Keratinocyte (primary cell): ENCODE measurements around the gene LPCAT1. TPM values are rescaled to one million over a fixed set of nuclear protein-coding genes. Genes with fewer than 3 reads are reported as not detected.

ENCODE experiments used
- DNase-seq: peaks from one replicate; pipeline ENCODE4 v3.0.0-alpha.2; 2011; ENCODE audit warnings: low read depth, missing footprints, low spot score
- FAIRE-seq: peaks from 2 replicates; lab custom pipeline; 2011; peaks lifted over from hg19 to GRCh38; lab: Jason Lieb, UNC
- H2AFZ ChIP-seq: 2 replicates; pipeline ENCODE4 v1.6.0; 2012; ENCODE audit warnings: low read length, control low read depth, inconsistent platforms; ENCODE audit not compliant: control insufficient read depth
- H3K27ac ChIP-seq: 2 replicates; pipeline ENCODE4 v1.5.1; 2011; ENCODE audit warnings: low read length; ENCODE audit not compliant: control insufficient read depth, insufficient read depth
- H3K27me3 ChIP-seq: 3 replicates; pipeline ENCODE4 v1.6.0; 2011; ENCODE audit warnings: low read length; ENCODE audit not compliant: control insufficient read depth, insufficient read depth; ENCODE audit errors: extremely low read depth
- H3K36me3 ChIP-seq, 2 experiments: 2 replicates in 1 of 2; 3 replicates in 1 of 2; pipeline ENCODE4 v1.5.1; 2011; ENCODE audit warnings: low read length in 2 of 2, mild to moderate bottlenecking in 1 of 2; ENCODE audit not compliant: control insufficient read depth in 2 of 2, insufficient read depth in 2 of 2; ENCODE audit errors: extremely low read depth in 1 of 2
- H3K4me1 ChIP-seq: 3 replicates; pipeline ENCODE4 v1.5.1; 2011; ENCODE audit warnings: low read length; ENCODE audit not compliant: control insufficient read depth, insufficient read depth; ENCODE audit errors: extremely low read depth
- H3K4me2 ChIP-seq: 3 replicates; pipeline ENCODE4 v1.6.0; 2011; ENCODE audit warnings: low read depth, low read length; ENCODE audit not compliant: control insufficient read depth, insufficient read depth; ENCODE audit errors: extremely low read depth
- H3K4me3 ChIP-seq, 3 experiments: fragments of 200-600 bp in 1 of 3; sonication (generic) in 1 of 3; 2 replicates in 2 of 3; 3 replicates in 1 of 3; pipeline ENCODE4 v1.5.1; 2011 to 2016; ENCODE audit warnings: low read length in 3 of 3, mild to moderate bottlenecking in 3 of 3, control low read depth in 2 of 3, inconsistent platforms in 1 of 3, low read depth in 1 of 3, mixed read lengths in 1 of 3, mixed run types in 1 of 3, moderate library complexity in 1 of 3; ENCODE audit not compliant: control insufficient read depth in 2 of 3, insufficient read depth in 2 of 3; ENCODE audit errors: extremely low read depth in 1 of 3
- H3K79me2 ChIP-seq: 2 replicates; pipeline ENCODE4 v1.6.0; 2012; ENCODE audit warnings: low read length; ENCODE audit not compliant: control insufficient read depth, insufficient read depth
- H3K9ac ChIP-seq: 3 replicates; pipeline ENCODE4 v1.6.0; 2011; ENCODE audit warnings: low read length; ENCODE audit not compliant: control insufficient read depth, insufficient read depth; ENCODE audit errors: extremely low read depth
- H3K9me1 ChIP-seq: 3 replicates; pipeline ENCODE4 v1.6.0; 2011; ENCODE audit warnings: low read length; ENCODE audit not compliant: control insufficient read depth, insufficient read depth; ENCODE audit errors: extremely low read depth
- H3K9me3 ChIP-seq: 2 replicates; pipeline ENCODE4 v1.5.1; 2012; ENCODE audit warnings: low read depth, low read length; ENCODE audit not compliant: control insufficient read depth
- H4K20me1 ChIP-seq: 3 replicates; pipeline ENCODE4 v1.6.0; 2011; ENCODE audit warnings: low read length; ENCODE audit not compliant: control insufficient read depth, insufficient read depth; ENCODE audit errors: extremely low read depth
- CTCF ChIP-seq, 3 experiments: IDR thresholded peaks in 1 of 3; conservative IDR thresholded peaks in 1 of 3; optimal IDR thresholded peaks in 1 of 3; 2 replicates in 2 of 3; 3 replicates in 1 of 3; pipeline versions ENCODE3 to v1.5.1; 2011; ENCODE audit warnings: low read length in 3 of 3, mild to moderate bottlenecking in 3 of 3, moderate library complexity in 2 of 3, control low read depth in 1 of 3, inconsistent platforms in 1 of 3; ENCODE audit not compliant: insufficient read depth in 2 of 3; ENCODE audit errors: extremely low read depth in 1 of 3
- EZH2 ChIP-seq: IDR thresholded peaks from one replicate; pipeline ENCODE4 v1.6.1; 2012; ENCODE audit warnings: inconsistent platforms, mild to moderate bottlenecking, low read length, moderate library complexity
- dilution Hi-C: fragments of 300-500 bp; cut with MboI; formaldehyde crosslinking; loops from one replicate; pipeline ENCODE4 v1.7.0; 2020; ENCODE audit warnings: low sequenced_read_pairs; ENCODE audit not compliant: extremely low pct_ligation_motif_present
- polyA plus RNA-seq, 5 experiments: library from polyadenylated mRNA; depleted of rRNA in 3 of 5; stranded (reverse) in 3 of 5; stranded (forward) in 1 of 5; unstranded in 1 of 5; fragments of >200 nt; gene quantifications; 1 replicate in 1 of 5; 2 replicates in 3 of 5; 3 replicates in 1 of 5; pipeline versions ENCODE4 v1.2.1 to v1.2.3, GENCODE V29; 2011 to 2012; ENCODE audit warnings: missing spikeins in 2 of 5, low read depth in 1 of 5, low replicate concordance in 1 of 5

Gene LPCAT1
- polyA plus RNA-seq, 1 donor (not counting 4 experiments of a cell fraction or from before 2014, with no cell fraction given) = 32.9 TPM

DNA sequence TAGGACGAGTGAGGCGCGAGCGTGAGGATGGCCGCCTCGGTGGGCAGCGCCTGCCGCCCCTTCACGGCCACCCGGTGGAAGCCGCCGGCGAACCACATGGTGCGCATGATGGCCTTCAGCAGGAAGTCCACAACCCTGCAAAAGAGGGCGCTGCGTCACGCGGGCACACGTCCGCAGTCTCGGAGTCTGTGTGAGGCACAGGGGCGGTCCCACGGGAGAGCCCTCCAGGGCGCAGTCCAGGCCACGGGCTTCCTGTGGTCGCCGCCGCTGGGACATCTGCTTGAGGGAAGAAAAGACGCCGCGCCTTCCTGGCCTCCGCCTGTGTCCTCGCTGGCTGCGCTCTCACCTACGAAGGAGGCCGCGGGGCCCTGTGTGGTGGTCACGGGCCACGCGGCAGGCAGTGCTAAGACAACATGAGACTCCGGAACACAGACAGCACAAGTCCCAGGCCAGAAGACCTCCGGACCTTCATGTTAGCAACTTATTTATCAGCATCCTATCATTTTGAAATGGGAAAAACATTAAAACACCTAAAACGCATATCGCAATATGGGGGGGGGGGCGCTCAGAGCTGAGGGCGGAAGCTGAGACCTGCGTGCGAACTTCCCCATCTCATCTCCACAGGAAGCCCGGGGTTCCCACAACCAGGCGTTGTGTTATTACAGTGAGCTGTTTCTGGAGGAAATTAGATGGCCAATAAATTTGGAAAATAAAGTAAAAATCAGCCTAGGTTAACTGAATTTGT is 28.8 kb downstream of the LPCAT1 start:
- H3K4me3 ChIP-seq = no peak overlapping the region
- dilution Hi-C loops = no loop called here
- no peak overlapping the region for H3K9ac ChIP-seq
- no peaks in the 10 kb centered on the region for H3K9me3 ChIP-seq
- H3K79me2 ChIP-seq = peaks cover 25% of the 10 kb centered on the region
- no peak for DNase-seq
- H2AFZ ChIP-seq = no peak overlapping the region
- H3K27ac ChIP-seq = no peak overlapping the region
- no peak overlapping the region for H3K4me2 ChIP-seq
- no peak for FAIRE-seq
- H3K36me3 ChIP-seq = peaks cover 9 to 31% of the 10 kb centered on the region in 2 experiments
- H3K9me1 ChIP-seq = no peaks in the 10 kb centered on the region
- no peaks in the 10 kb centered on the region for H3K27me3 ChIP-seq
- H4K20me1 ChIP-seq = peaks cover 4% of the 10 kb centered on the region
- TF ChIP-seq EZH2 = no peak
- no peak for TF ChIP-seq CTCF (optimal IDR thresholded peaks at IDR 0.05 in 1 of 3, IDR thresholded peaks at IDR 0.05 in 1 of 3, conservative IDR thresholded peaks at IDR 0.05 in 1 of 3; ENCODE audit: extremely low read depth in 1 of 3, insufficient read depth in 2 of 3, low read length in 3 of 3)
- no peaks in the 10 kb centered on the region for H3K4me1 ChIP-seq

GRCh38 chr5:1493941-1494340 is 29.8 kb downstream of the LPCAT1 start:
- Histone ChIP-seq H3K4me3 (no peak overlapping the region), H3K27ac (no peak overlapping the region), H3K27me3 (no peaks in the 10 kb centered on the region), H4K20me1 (peaks cover 4% of the 10 kb centered on the region), H3K9me1 (no peaks in the 10 kb centered on the region), H3K79me2 (peaks cover 21% of the 10 kb centered on the region), H3K9ac (no peak overlapping the region), H3K4me1 (no peaks in the 10 kb centered on the region), H2AFZ (no peak overlapping the region), H3K4me2 (no peak overlapping the region), H3K36me3 (peaks cover 11 to 29% of the 10 kb centered on the region in 2 experiments), H3K9me3 (no peaks in the 10 kb centered on the region)
- FAIRE-seq (no peak), DNase-seq (no peak)
- dilution Hi-C loops = no loop called here
- no peak for TF ChIP-seq CTCF (optimal IDR thresholded peaks at IDR 0.05 in 1 of 3, IDR thresholded peaks at IDR 0.05 in 1 of 3, conservative IDR thresholded peaks at IDR 0.05 in 1 of 3; ENCODE audit: extremely low read depth in 1 of 3, insufficient read depth in 2 of 3, low read length in 3 of 3)
